Neuronal stem cell (in vitro differentiated cells): ENCODE results near the gene IGSF9.
"Not testable (repeated sequence)": the region's sequence is repeated elsewhere in the genome, so short reads cannot be mapped to it uniquely, and the experiment has no call there.

ENCODE experiments used
- DNase-seq: peaks from one replicate; pipeline ENCODE4 v3.0.0-alpha.2; 2013; ENCODE audit warnings: low spot score
- H2AFZ ChIP-seq: one replicate; pipeline ENCODE4 v1.6.1; 2013; ENCODE audit warnings: mild to moderate bottlenecking, low read length, inconsistent platforms
- H2AK5ac ChIP-seq: 2 replicates; pipeline ENCODE4 v1.6.1; 2013; ENCODE audit warnings: low read depth, mild to moderate bottlenecking, inconsistent platforms, low read length, moderate library complexity, mixed read lengths
- H2BK120ac ChIP-seq: 2 replicates; pipeline ENCODE4 v1.6.1; 2013; ENCODE audit warnings: low read depth, mild to moderate bottlenecking, inconsistent platforms, low read length, moderate library complexity, mixed read lengths
- H2BK12ac ChIP-seq: one replicate; pipeline ENCODE4 v1.6.1; 2013; ENCODE audit warnings: low read length, inconsistent platforms
- H2BK15ac ChIP-seq: 2 replicates; pipeline ENCODE4 v1.6.1; 2013; ENCODE audit warnings: mild to moderate bottlenecking, low read length, inconsistent platforms, mixed read lengths
- H2BK5ac ChIP-seq: one replicate; pipeline ENCODE4 v1.6.1; 2013; ENCODE audit warnings: inconsistent platforms, mild to moderate bottlenecking, low read length, moderate library complexity
- H3K14ac ChIP-seq: one replicate; pipeline ENCODE4 v1.6.1; 2013; ENCODE audit warnings: low read length, inconsistent platforms
- H3K18ac ChIP-seq: 2 replicates; pipeline ENCODE4 v1.6.1; 2013; ENCODE audit warnings: low read length, inconsistent platforms
- H3K23ac ChIP-seq: 2 replicates; pipeline ENCODE4 v1.6.1; 2013; ENCODE audit warnings: low read depth, mild to moderate bottlenecking, mixed read lengths, low read length, inconsistent platforms; ENCODE audit not compliant: poor library complexity
- H3K27ac ChIP-seq: replicated peaks from 3 replicates; pipeline ENCODE4 v1.5.1; 2013; ENCODE audit warnings: low read length, inconsistent platforms
- H3K27me3 ChIP-seq, 3 experiments: 2 replicates each; pipeline ENCODE4 v1.6.1; 2013; ENCODE audit warnings: low read length in 3 of 3, mild to moderate bottlenecking in 2 of 3, inconsistent platforms in 1 of 3, low read depth in 1 of 3, mixed read lengths in 1 of 3, moderate library complexity in 1 of 3; ENCODE audit not compliant: control insufficient read depth in 3 of 3, insufficient read depth in 3 of 3
- H3K36me3 ChIP-seq, 2 donors: replicated peaks in 1 of 2; 2 replicates each; pipeline ENCODE4 v1.6.1; 2013; ENCODE audit warnings: low read length in 2 of 2; ENCODE audit not compliant: control insufficient read depth in 2 of 2, insufficient read depth in 2 of 2
- H3K4ac ChIP-seq: 2 replicates; pipeline ENCODE4 v1.6.1; 2013; ENCODE audit warnings: inconsistent platforms, mild to moderate bottlenecking, low read length, moderate library complexity
- H3K4me1 ChIP-seq, 2 donors: 1 replicate in 1 of 2; 2 replicates in 1 of 2; pipeline ENCODE4 v1.6.1; 2013; ENCODE audit warnings: low read length in 2 of 2, low read depth in 1 of 2; ENCODE audit not compliant: control insufficient read depth in 2 of 2, insufficient read depth in 1 of 2
- H3K4me2 ChIP-seq: one replicate; pipeline ENCODE4 v1.6.1; 2013; ENCODE audit warnings: mild to moderate bottlenecking, low read length, inconsistent platforms; ENCODE audit not compliant: insufficient read depth, poor library complexity, severe bottlenecking
- H3K4me3 ChIP-seq, 2 donors: 2 replicates each; pipeline ENCODE4 v1.5.1; 2013; ENCODE audit warnings: low read length in 2 of 2, mild to moderate bottlenecking in 2 of 2, inconsistent platforms in 1 of 2, moderate library complexity in 1 of 2
- H3K79me1 ChIP-seq: one replicate; pipeline ENCODE4 v1.6.1; 2013; ENCODE audit warnings: low read depth, mild to moderate bottlenecking, inconsistent platforms, low read length, moderate library complexity
- H3K9ac ChIP-seq: one replicate; pipeline ENCODE4 v1.6.1; 2013; ENCODE audit warnings: mild to moderate bottlenecking, low read depth, low read length, inconsistent platforms; ENCODE audit not compliant: poor library complexity
- H3K9me3 ChIP-seq, 2 donors: replicated peaks in 1 of 2; 2 replicates each; pipeline versions ENCODE3 to v1.6.1; 2013; ENCODE audit warnings: low read length in 2 of 2, mild to moderate bottlenecking in 2 of 2, inconsistent platforms in 1 of 2, low read depth in 1 of 2, mixed read lengths in 1 of 2, moderate library complexity in 1 of 2; ENCODE audit not compliant: control insufficient read depth in 2 of 2, insufficient read depth in 1 of 2
- H4K8ac ChIP-seq: one replicate; pipeline ENCODE4 v1.6.1; 2013; ENCODE audit warnings: low read depth, mild to moderate bottlenecking, inconsistent platforms, low read length, moderate library complexity
- H4K91ac ChIP-seq: one replicate; pipeline ENCODE4 v1.6.1; 2013; ENCODE audit warnings: low read length, low read depth, mild to moderate bottlenecking, inconsistent platforms; ENCODE audit not compliant: poor library complexity
- WGBS, 2 donors: extraction: QIAGEN DNeasy Blood & Tissue Kit; methylation state at CpG; one replicate each; pipeline ENCODE4 v1.1.7; 2013; ENCODE audit warnings: missing lambda C conversion rate in 2 of 2, mixed read lengths in 1 of 2; ENCODE audit not compliant: insufficient read length in 2 of 2, insufficient replicate concordance in 1 of 2; ENCODE audit errors: extremely low coverage in 2 of 2; 5-methylcytosine and 5-hydroxymethylcytosine counted together

The IGSF9 gene

GRCh38 chr1:159908031-159908940 lies 37.1 kb downstream of the IGSF9 start:
- Histone ChIP-seq H3K4ac (no peak overlapping the region), H3K18ac (peak overlapping the region; percentile 79), H3K4me1 (peaks cover 6 to 16% of the 10 kb centered on the region in 2 donors), H3K4me2 (no peak overlapping the region), H2AK5ac (no peak overlapping the region), H4K91ac (no peak overlapping the region), H2AFZ (no peak overlapping the region), H3K27me3 (peaks cover 0 to 13% (median 0%) of the 10 kb centered on the region in 3 experiments), H3K36me3 (no peaks in the 10 kb centered on the region), H3K27ac (no peak overlapping the region), H3K14ac (no peak overlapping the region), H4K8ac (no peak overlapping the region), H2BK5ac (no peak overlapping the region), H2BK15ac (no peak overlapping the region), H3K79me1 (no peaks in the 10 kb centered on the region), H2BK120ac (no peak overlapping the region), H3K9ac (peak overlapping the region; percentile 47), H2BK12ac (no peak overlapping the region), H3K23ac (no peak overlapping the region), H3K4me3 (no peak overlapping the region), H3K9me3 (peaks cover 0 to 8% of the 10 kb centered on the region in 2 donors)
- DNase-seq = no peak
- no CpG with 5 or more reads among the region's 9 CpGs for WGBS, 2 donors

GRCh38 chr1:159906960-159907359 lies 38.5 kb downstream of the IGSF9 start:
- Histone ChIP-seq H3K9ac (no peak overlapping the region), H2BK12ac (no peak overlapping the region), H3K36me3 (no peaks in the 10 kb centered on the region), H3K27me3 (peaks cover 0 to 13% (median 0%) of the 10 kb centered on the region in 3 experiments), H2AFZ (no peak overlapping the region), H4K91ac (no peak overlapping the region), H3K23ac (no peak overlapping the region), H3K14ac (no peak overlapping the region), H3K79me1 (no peaks in the 10 kb centered on the region), H4K8ac (no peak overlapping the region), H3K9me3 (peaks cover 0 to 8% of the 10 kb centered on the region in 2 donors), H2BK120ac (no peak overlapping the region), H2AK5ac (no peak overlapping the region), H2BK5ac (no peak overlapping the region), H3K4ac (no peak overlapping the region), H3K4me3 (no peak overlapping the region), H3K4me1 (peaks cover 6 to 16% of the 10 kb centered on the region in 2 donors), H3K18ac (no peak overlapping the region), H2BK15ac (no peak overlapping the region), H3K4me2 (no peak overlapping the region), H3K27ac (no peak overlapping the region)
- WGBS, 2 donors = no CpG with 5 or more reads among the region's 1 CpG
- DNase-seq = no peak

GRCh38 chr1:159904036-159904435 lies 41.4 kb downstream of the IGSF9 start:
- H3K4me2 ChIP-seq, H4K8ac ChIP-seq, H2AK5ac ChIP-seq, H2AFZ ChIP-seq, H3K4ac ChIP-seq, H3K36me3 ChIP-seq, H3K14ac ChIP-seq, H3K23ac ChIP-seq, H2BK12ac ChIP-seq, DNase-seq, H3K9ac ChIP-seq, H2BK120ac ChIP-seq, H3K18ac ChIP-seq, H3K27ac ChIP-seq, H2BK15ac ChIP-seq, H3K79me1 ChIP-seq, H3K4me1 ChIP-seq, H2BK5ac ChIP-seq, H4K91ac ChIP-seq, H3K9me3 ChIP-seq, H3K4me3 ChIP-seq: not testable (repeated sequence)
- no CpG with 5 or more reads among the region's 3 CpGs for WGBS, 2 donors
- H3K27me3 ChIP-seq = peaks cover 0 to 26% (median 2%) of the 10 kb centered on the region in 3 experiments

GRCh38 chr1:159902541-159902940 lies 42.9 kb downstream of the IGSF9 start:
- Histone ChIP-seq H2BK15ac (no peak overlapping the region), H3K36me3 (no peaks in the 10 kb centered on the region), H3K79me1 (no peaks in the 10 kb centered on the region), H3K9me3 (peaks cover 0 to 8% of the 10 kb centered on the region in 2 donors), H2BK5ac (no peak overlapping the region), H3K23ac (no peak overlapping the region), H4K8ac (no peak overlapping the region), H3K27ac (no peak overlapping the region), H3K9ac (no peak overlapping the region), H3K4me2 (no peak overlapping the region), H2AK5ac (no peak overlapping the region), H2BK120ac (no peak overlapping the region), H2AFZ (no peak overlapping the region), H3K18ac (no peak overlapping the region), H2BK12ac (no peak overlapping the region), H3K14ac (no peak overlapping the region), H4K91ac (no peak overlapping the region), H3K4ac (no peak overlapping the region), H3K4me3 (no peak overlapping the region), H3K4me1 (peaks cover 4 to 7% of the 10 kb centered on the region in 2 donors), H3K27me3 (peaks cover 0 to 27% (median 2%) of the 10 kb centered on the region in 3 experiments)
- DNase-seq = no peak
- no CpG with 5 or more reads among the region's 3 CpGs for WGBS, 2 donors
